ENCODE data around the gene PRG2.
"Not testable (repeated sequence)": the region's sequence is repeated elsewhere in the genome, so short reads cannot be mapped to it uniquely, and the experiment has no call there.

The PRG2 gene

GRCh38 chr11:57418131-57418530, 27.7 kb upstream of the PRG2 start:
- no peak for DNase-seq

- DNase-seq = no peak
Measured at GRCh38 chr11:57417056-57417455, 26.6 kb upstream of the PRG2 start.

GRCh38 chr11:57416436-57416835, 26.0 kb upstream of the PRG2 start:
- no peak for DNase-seq

- DNase-seq = no peak
Measured at GRCh38 chr11:57414612-57415212, 24.3 kb upstream of the PRG2 start.

GRCh38 chr11:57413681-57414080, 23.2 kb upstream of the PRG2 start:
- no peak for DNase-seq

GRCh38 chr11:57410287-57410686, 19.8 kb upstream of the PRG2 start:
- no peak for DNase-seq

GRCh38 chr11:57409321-57410100, 19.1 kb upstream of the PRG2 start:
- no peak for DNase-seq

- no peak for DNase-seq
Measured at GRCh38 chr11:57408771-57409170, 18.3 kb upstream of the PRG2 start.

GRCh38 chr11:57407941-57408475, 17.6 kb upstream of the PRG2 start:
- DNase-seq = no peak

GRCh38 chr11:57407010-57407920, 16.8 kb upstream of the PRG2 start:
- DNase-seq = no peak

- DNase-seq = no peak
Measured at GRCh38 chr11:57406337-57406904, 16.0 kb upstream of the PRG2 start.

- DNase-seq = no peak
Measured at GRCh38 chr11:57405271-57405860, 14.9 kb upstream of the PRG2 start.

GRCh38 chr11:57403802-57404147, 13.3 kb upstream of the PRG2 start:
- DNase-seq = no peak

- not testable (repeated sequence) for DNase-seq
Measured at GRCh38 chr11:57403003-57403801, 12.8 kb upstream of the PRG2 start.

GRCh38 chr11:57402188-57403002, 11.9 kb upstream of the PRG2 start:
- DNase-seq = no peak

GRCh38 chr11:57399972-57400578, 9.6 kb upstream of the PRG2 start:
- no peak for DNase-seq

- DNase-seq = no peak
Measured at GRCh38 chr11:57399221-57399620, 8.8 kb upstream of the PRG2 start.

- DNase-seq = no peak
Measured at GRCh38 chr11:57397394-57397990, 7.0 kb upstream of the PRG2 start.

GRCh38 chr11:57396744-57397143, 6.3 kb upstream of the PRG2 start:
- DNase-seq = no peak

All from CD4-positive, alpha-beta T cell treated with Interleukin-21 for 1 hour (primary cell).